ENCODE data around the gene SLC30A3. TPM values are rescaled to one million over a fixed set of nuclear protein-coding genes. Genes with fewer than 3 reads are reported as not detected.

The SLC30A3 gene
- total RNA-seq = 1.7 and 1.9 TPM in 2 replicates

- Mint-ChIP-seq H3K4me3 (ENCODE audit: low read depth) (peak within 1 kb of the TSS; percentile 84), H3K9me3 (no peaks in the 10 kb centered on the region), H3K27me3 (ENCODE audit: low read depth) (peaks cover 43% of the 10 kb centered on the region), H3K36me3 (ENCODE audit: low read depth) (no peaks in the 10 kb centered on the region), H3K4me1 (ENCODE audit: low read depth) (peaks cover 18% of the 10 kb centered on the region), H3K27ac (no peak within 1 kb of the TSS)
- intact Hi-C loops (cut with micrococcal nuclease) = loop anchor here (5.0 kb wide), 1 partner anchor 40 kb away; no protein-coding TSS in a partner anchor
- peak; percentile 58 for DNase-seq (ENCODE audit: low spot score)
Observed at GRCh38 chr2:27262379-27263286, at the start of gene SLC30A3. TSS of gene SLC30A3 (minus strand) at chr2:27263047. CDS start at chr2:27262906, 141 bp downstream.

GRCh38 chr2:27312152-27312551, 49.3 kb upstream of the SLC30A3 start:
- no peak for DNase-seq (ENCODE audit: low spot score)
- Mint-ChIP-seq H3K36me3 (ENCODE audit: low read depth) (peaks cover 22% of the 10 kb centered on the region), H3K27ac (no peak overlapping the region), H3K4me1 (ENCODE audit: low read depth) (no peaks in the 10 kb centered on the region), H3K4me3 (ENCODE audit: low read depth) (no peak overlapping the region), H3K9me3 (no peaks in the 10 kb centered on the region), H3K27me3 (ENCODE audit: low read depth) (no peaks in the 10 kb centered on the region)
- intact Hi-C loops (cut with micrococcal nuclease) = no loop called here

- peaks cover 1% of the 10 kb centered on the region for H3K4me1 Mint-ChIP-seq (ENCODE audit: low read depth)
- no peak for DNase-seq (ENCODE audit: low spot score)
- H3K9me3 Mint-ChIP-seq = no peaks in the 10 kb centered on the region
- peaks cover 18% of the 10 kb centered on the region for H3K27me3 Mint-ChIP-seq (ENCODE audit: low read depth)
- no peak overlapping the region for H3K4me3 Mint-ChIP-seq (ENCODE audit: low read depth)
- H3K27ac Mint-ChIP-seq = no peak overlapping the region
- intact Hi-C loops (cut with micrococcal nuclease) = no loop called here
- peaks cover 22% of the 10 kb centered on the region for H3K36me3 Mint-ChIP-seq (ENCODE audit: low read depth)
Observed at GRCh38 chr2:27309651-27310050, 46.8 kb upstream of the SLC30A3 start.

- Mint-ChIP-seq H3K27me3 (ENCODE audit: low read depth) (peaks cover 21% of the 10 kb centered on the region), H3K9me3 (no peaks in the 10 kb centered on the region), H3K4me1 (ENCODE audit: low read depth) (peaks cover 1% of the 10 kb centered on the region), H3K36me3 (ENCODE audit: low read depth) (peaks cover 22% of the 10 kb centered on the region), H3K4me3 (ENCODE audit: low read depth) (peak within 1 kb of the TSS; percentile 17), H3K27ac (no peak within 1 kb of the TSS)
- DNase-seq (ENCODE audit: low spot score) = no peak
- intact Hi-C loops (cut with micrococcal nuclease) = no loop called here
Observed at GRCh38 chr2:27308359-27308881, 45.6 kb upstream of the SLC30A3 start, which contains the start of gene UCN. TSS of gene UCN (minus strand) at chr2:27308445. CDS start at chr2:27307895, 550 bp downstream.

GRCh38 chr2:27307545-27308358, 44.9 kb upstream of the SLC30A3 start:
- intact Hi-C loops (cut with micrococcal nuclease) = no loop called here
- H3K36me3 Mint-ChIP-seq (ENCODE audit: low read depth) = peaks cover 22% of the 10 kb centered on the region
- peaks cover 4% of the 10 kb centered on the region for H3K4me1 Mint-ChIP-seq (ENCODE audit: low read depth)
- no peaks in the 10 kb centered on the region for H3K9me3 Mint-ChIP-seq
- no peak overlapping the region for H3K4me3 Mint-ChIP-seq (ENCODE audit: low read depth)
- H3K27me3 Mint-ChIP-seq (ENCODE audit: low read depth) = peaks cover 21% of the 10 kb centered on the region
- H3K27ac Mint-ChIP-seq = no peak overlapping the region
- no peak for DNase-seq (ENCODE audit: low spot score)

- Mint-ChIP-seq H3K4me3 (ENCODE audit: low read depth) (peak overlapping the region; percentile 17), H3K4me1 (ENCODE audit: low read depth) (peaks cover 5% of the 10 kb centered on the region), H3K9me3 (no peaks in the 10 kb centered on the region), H3K36me3 (ENCODE audit: low read depth) (peaks cover 18% of the 10 kb centered on the region), H3K27me3 (ENCODE audit: low read depth) (peaks cover 21% of the 10 kb centered on the region), H3K27ac (no peak overlapping the region)
- intact Hi-C loops (cut with micrococcal nuclease) = no loop called here
- DNase-seq (ENCODE audit: low spot score) = no peak
Observed at GRCh38 chr2:27307287-27307544, 44.4 kb upstream of the SLC30A3 start.

- Mint-ChIP-seq H3K27ac (no peak overlapping the region), H3K4me3 (ENCODE audit: low read depth) (peak overlapping the region; percentile 13), H3K27me3 (ENCODE audit: low read depth) (peaks cover 21% of the 10 kb centered on the region), H3K4me1 (ENCODE audit: low read depth) (peaks cover 5% of the 10 kb centered on the region), H3K36me3 (ENCODE audit: low read depth) (peaks cover 16% of the 10 kb centered on the region), H3K9me3 (no peaks in the 10 kb centered on the region)
- DNase-seq (ENCODE audit: low spot score) = no peak
- intact Hi-C loops (cut with micrococcal nuclease) = no loop called here
Observed at GRCh38 chr2:27306573-27307286, 43.9 kb upstream of the SLC30A3 start.

- intact Hi-C loops (cut with micrococcal nuclease) = no loop called here
- no peak for DNase-seq (ENCODE audit: low spot score)
- H3K27ac Mint-ChIP-seq = no peak overlapping the region
- H3K36me3 Mint-ChIP-seq (ENCODE audit: low read depth) = peaks cover 11% of the 10 kb centered on the region
- H3K4me1 Mint-ChIP-seq (ENCODE audit: low read depth) = peaks cover 5% of the 10 kb centered on the region
- H3K27me3 Mint-ChIP-seq (ENCODE audit: low read depth) = peaks cover 21% of the 10 kb centered on the region
- no peaks in the 10 kb centered on the region for H3K9me3 Mint-ChIP-seq
- H3K4me3 Mint-ChIP-seq (ENCODE audit: low read depth) = peak overlapping the region; percentile 13
Observed at GRCh38 chr2:27306136-27306535, 43.3 kb upstream of the SLC30A3 start.

GRCh38 chr2:27305516-27305915, 42.7 kb upstream of the SLC30A3 start:
- peaks cover 23% of the 10 kb centered on the region for H3K27me3 Mint-ChIP-seq (ENCODE audit: low read depth)
- peaks cover 5% of the 10 kb centered on the region for H3K4me1 Mint-ChIP-seq (ENCODE audit: low read depth)
- intact Hi-C loops (cut with micrococcal nuclease) = no loop called here
- no peak overlapping the region for H3K27ac Mint-ChIP-seq
- no peak for DNase-seq (ENCODE audit: low spot score)
- no peak overlapping the region for H3K4me3 Mint-ChIP-seq (ENCODE audit: low read depth)
- peaks cover 11% of the 10 kb centered on the region for H3K36me3 Mint-ChIP-seq (ENCODE audit: low read depth)
- no peaks in the 10 kb centered on the region for H3K9me3 Mint-ChIP-seq

- no peak overlapping the region for H3K27ac Mint-ChIP-seq
- H3K4me1 Mint-ChIP-seq (ENCODE audit: low read depth) = peaks cover 5% of the 10 kb centered on the region
- DNase-seq (ENCODE audit: low spot score) = no peak
- no peaks in the 10 kb centered on the region for H3K9me3 Mint-ChIP-seq
- no peak overlapping the region for H3K4me3 Mint-ChIP-seq (ENCODE audit: low read depth)
- H3K36me3 Mint-ChIP-seq (ENCODE audit: low read depth) = peaks cover 8% of the 10 kb centered on the region
- intact Hi-C loops (cut with micrococcal nuclease) = loop anchor here (5.0 kb wide), 1 partner anchor 42 kb away; the partner anchor contains the start of gene SLC30A3
- H3K27me3 Mint-ChIP-seq (ENCODE audit: low read depth) = peaks cover 23% of the 10 kb centered on the region
Observed at GRCh38 chr2:27304488-27305240, 41.8 kb upstream of the SLC30A3 start.

- peaks cover 5% of the 10 kb centered on the region for H3K4me1 Mint-ChIP-seq (ENCODE audit: low read depth)
- intact Hi-C loops (cut with micrococcal nuclease) = loop anchor here (1.0 to 5.0 kb wide), 4 partner anchors 23 to 205 kb away; partner anchors contain the start of gene SLC30A3
- H3K27ac Mint-ChIP-seq = peak overlapping the region; percentile 5
Observed at GRCh38 chr2:27303093-27304025, 40.5 kb upstream of the SLC30A3 start.

More at GRCh38 chr2:27303093-27304025, 40.5 kb upstream of the SLC30A3 start:
- peak; percentile 31 for DNase-seq (ENCODE audit: low spot score)
- H3K9me3 Mint-ChIP-seq = no peaks in the 10 kb centered on the region
- no peaks in the 10 kb centered on the region for H3K36me3 Mint-ChIP-seq (ENCODE audit: low read depth)
- peaks cover 23% of the 10 kb centered on the region for H3K27me3 Mint-ChIP-seq (ENCODE audit: low read depth)
- peak overlapping the region; percentile 64 for H3K4me3 Mint-ChIP-seq (ENCODE audit: low read depth)

Measured in activated T-helper 2 cell treated with anti-CD3 and anti-CD28 coated beads, Interferon-gamma antibody, Interleukin-2, Interleukin-4, amounts not matched to agents 10 μg/mL and 5 μg/mL and 100 μg/mL, durations not matched to agents 14 hours and 24 hours and 36 hours (primary cell).